ENCODE results near the gene GMPS.

- no peak for TF ChIP-seq POLR2AphosphoS5 (IDR thresholded peaks at IDR 0.05; ENCODE audit: low read depth, low read length)
- TF ChIP-seq SIN3A (IDR thresholded peaks at IDR 0.05; ENCODE audit: borderline replicate concordance, insufficient read depth, low read depth, low read length): no peak
- TF ChIP-seq CTCF (IDR thresholded peaks at IDR 0.05): no peak
- TF ChIP-seq REST (IDR thresholded peaks at IDR 0.05; ENCODE audit: insufficient read depth in 1 of 2, low read depth in 2 of 2, low read length in 1 of 2): no peak
Observed at GRCh38 chr3:155853214-155854140, 17.0 kb upstream of the GMPS start.

Measured in Panc1 (cell line).